ENCODE results near the gene TEX26. TPM values are rescaled to one million over a fixed set of nuclear protein-coding genes. Genes with fewer than 3 reads are reported as not detected.

TEX26 gene
- total RNA-seq, 2 experiments from 2014 or later = not detected

- Histone ChIP-seq H3K9me2 (ENCODE audit: insufficient read depth, low read length) (no peaks in the 10 kb centered on the region), H4K20me1 (ENCODE audit: insufficient read depth, low read length) (no peaks in the 10 kb centered on the region), H3K79me2 (ENCODE audit: insufficient read depth, low read depth, low read length) (no peaks in the 10 kb centered on the region), H3K4me1 (ENCODE audit: insufficient read depth, low read length, poor library complexity, severe bottlenecking) (no peaks in the 10 kb centered on the region), H3K36me3 (ENCODE audit: insufficient read depth, low read length) (no peaks in the 10 kb centered on the region), H3K4me2 (ENCODE audit: low read length) (no peak overlapping the region), H3K4me3 (ENCODE audit: low read depth, low read length, poor library complexity, severe bottlenecking) (no peak overlapping the region), H3K9me3 (ENCODE audit: low read length) (no peaks in the 10 kb centered on the region), H2AFZ (ENCODE audit: low read length) (no peak overlapping the region), H3K27ac (ENCODE audit: low read depth, low read length, poor library complexity, severe bottlenecking) (no peak overlapping the region)
- intact Hi-C loops (cut with micrococcal nuclease; ENCODE audit: unreplicated experiment) = no loop called here
- no peak for DNase-seq (ENCODE audit: low spot score)
- TF ChIP-seq EZH2phosphoT487 (IDR thresholded peaks at IDR 0.05; ENCODE audit: borderline replicate concordance, low read depth, low read length) = no peak
- no peak for TF ChIP-seq CTCF (conservative IDR thresholded peaks at IDR 0.05; ENCODE audit: low read length)
- ChIA-PET CTCF (ENCODE audit: unreplicated experiment) (no interaction called here), POLR2A (no interaction called here)
- no TSS peak for BruUV-seq (replicated peaks)
These were observed 3.5 kb upstream of the TEX26 start for GRCh38 chr13:30928978-30929377.

GRCh38 chr13:30933354-30933670 lies 856 bp downstream of the TEX26 start:
- POLR2A ChIA-PET = no interaction called here
- no peak for DNase-seq (ENCODE audit: low spot score)
- no peak overlapping the region for H3K4me3 ChIP-seq (ENCODE audit: low read depth, low read length, poor library complexity, severe bottlenecking)
- H3K27ac ChIP-seq (ENCODE audit: low read depth, low read length, poor library complexity, severe bottlenecking) = no peak overlapping the region
- H3K36me3 ChIP-seq (ENCODE audit: insufficient read depth, low read length) = no peaks in the 10 kb centered on the region
- H3K4me2 ChIP-seq (ENCODE audit: low read length) = no peak overlapping the region
- no peaks in the 10 kb centered on the region for H3K9me3 ChIP-seq (ENCODE audit: low read length)
- H3K4me1 ChIP-seq (ENCODE audit: insufficient read depth, low read length, poor library complexity, severe bottlenecking) = no peaks in the 10 kb centered on the region
- H2AFZ ChIP-seq (ENCODE audit: low read length) = no peak overlapping the region
- H3K79me2 ChIP-seq (ENCODE audit: insufficient read depth, low read depth, low read length) = no peaks in the 10 kb centered on the region
- intact Hi-C loops (cut with micrococcal nuclease; ENCODE audit: unreplicated experiment) = no loop called here
- no peaks in the 10 kb centered on the region for H3K9me2 ChIP-seq (ENCODE audit: insufficient read depth, low read length)
- no peak for TF ChIP-seq EZH2phosphoT487 (IDR thresholded peaks at IDR 0.05; ENCODE audit: borderline replicate concordance, low read depth, low read length)
- no peak for TF ChIP-seq CTCF (conservative IDR thresholded peaks at IDR 0.05; ENCODE audit: low read length)
- CTCF ChIA-PET (ENCODE audit: unreplicated experiment) = no interaction called here
- no peaks in the 10 kb centered on the region for H4K20me1 ChIP-seq (ENCODE audit: insufficient read depth, low read length)
- BruUV-seq (replicated peaks) = no TSS peak

- Histone ChIP-seq H3K36me3 (ENCODE audit: insufficient read depth, low read length) (no peaks in the 10 kb centered on the region), H2AFZ (ENCODE audit: low read length) (no peak overlapping the region), H3K4me1 (ENCODE audit: insufficient read depth, low read length, poor library complexity, severe bottlenecking) (no peaks in the 10 kb centered on the region), H3K27ac (ENCODE audit: low read depth, low read length, poor library complexity, severe bottlenecking) (no peak overlapping the region), H3K4me3 (ENCODE audit: low read depth, low read length, poor library complexity, severe bottlenecking) (no peak overlapping the region), H3K4me2 (ENCODE audit: low read length) (no peak overlapping the region), H3K9me3 (ENCODE audit: low read length) (no peaks in the 10 kb centered on the region), H3K79me2 (ENCODE audit: insufficient read depth, low read depth, low read length) (no peaks in the 10 kb centered on the region), H4K20me1 (ENCODE audit: insufficient read depth, low read length) (no peaks in the 10 kb centered on the region), H3K9me2 (ENCODE audit: insufficient read depth, low read length) (no peaks in the 10 kb centered on the region)
- intact Hi-C loops (cut with micrococcal nuclease; ENCODE audit: unreplicated experiment) = no loop called here
- no peak for TF ChIP-seq EZH2phosphoT487 (IDR thresholded peaks at IDR 0.05; ENCODE audit: borderline replicate concordance, low read depth, low read length)
- no peak for TF ChIP-seq CTCF (conservative IDR thresholded peaks at IDR 0.05; ENCODE audit: low read length)
- ChIA-PET POLR2A (interaction anchor here (1.1 kb wide), 1 partner anchor 15 kb away, joined by 3 read pairs; no protein-coding TSS in a partner anchor), CTCF (ENCODE audit: unreplicated experiment) (no interaction called here)
- no peak for DNase-seq (ENCODE audit: low spot score)
- no TSS peak for BruUV-seq (replicated peaks)
These were observed 1.9 kb downstream of the TEX26 start for GRCh38 chr13:30934381-30934780.

All from OCI-LY7 (cell line).